H1 (cell line): ENCODE results near the gene ALG1. TPM values are rescaled to one million over a fixed set of nuclear protein-coding genes. Genes with fewer than 3 reads are reported as not detected.

ENCODE experiments used
- CBX5 ChIP-seq: fragments of 300-800, 300-1000 bp; sonication (generic); IDR thresholded peaks from 2 replicates; pipeline ENCODE4 v1.7.1; 2016; ENCODE audit warnings: antibody characterized with exemption, low read length, low read depth
- CHD1 ChIP-seq: IDR thresholded peaks from 2 replicates; pipeline ENCODE4 v1.6.1; 2012; ENCODE audit warnings: low read depth, low read length, improper control_type of control experiment
- GABPA ChIP-seq: IDR thresholded peaks from 2 replicates; pipeline ENCODE4 v1.6.1; 2011; ENCODE audit warnings: mild to moderate bottlenecking, low read length, moderate library complexity, borderline replicate concordance; ENCODE audit not compliant: insufficient read depth
- GTF2F1 ChIP-seq: IDR thresholded peaks from 2 replicates; pipeline ENCODE4 v1.6.1; 2012; ENCODE audit warnings: low read depth, low read length, improper control_type of control experiment, borderline replicate concordance
- HDAC2 ChIP-seq, 2 experiments: fragments of 300-600 bp in 1 of 2; sonication (generic) in 1 of 2; IDR thresholded peaks; 2 replicates each; pipeline ENCODE4 v1.6.1; 2011 to 2012; ENCODE audit warnings: low read depth in 2 of 2, low read length in 2 of 2, mild to moderate bottlenecking in 2 of 2, moderate library complexity in 2 of 2, borderline replicate concordance in 1 of 2, inconsistent platforms in 1 of 2
- KDM5A ChIP-seq: fragments of 200-600 bp; IDR thresholded peaks from 2 replicates; pipeline ENCODE4 v1.7.1; 2012; ENCODE audit warnings: mild to moderate bottlenecking, low read length, inconsistent platforms, mixed read lengths
- SRF ChIP-seq: IDR thresholded peaks from 2 replicates; pipeline ENCODE4 v1.6.1; 2011; ENCODE audit warnings: mild to moderate bottlenecking, low read depth, low read length, moderate library complexity
- TCF12 ChIP-seq: IDR thresholded peaks from 2 replicates; pipeline ENCODE4 v1.6.1; 2011; ENCODE audit warnings: low read depth, mild to moderate bottlenecking, low read length
- polyA plus RNA-seq, 7 experiments: library from polyadenylated mRNA; depleted of rRNA in 3 of 7; stranded (reverse) in 5 of 7; unstranded in 2 of 7; fragments of >200 nt in 5 of 7; fragments of 200-250 nt in 2 of 7; gene quantifications; 1 replicate in 5 of 7; 2 replicates in 1 of 7; 4 replicates in 1 of 7; pipeline versions ENCODE4 v1.2.1 to v1.2.3, GENCODE V29; 2011 to 2013; ENCODE audit warnings: missing spikeins in 2 of 7, mixed read lengths in 2 of 7
- total RNA-seq: library from RNA; stranded (reverse); fragmentation: NEBNext Ultra II Directional; extraction: Animal tissue kit (Norgen Biotek cat#: 25700); gene quantifications from 2 replicates; pipeline ENCODE4 v1.2.1, GENCODE V29; 2021
- TF ChIP-seq, protein P1 (sequence below): fragments of 300-600 bp; sonication (generic); IDR thresholded peaks from 2 replicates; pipeline ENCODE4 v1.7.1; 2012; ENCODE audit warnings: low read length, moderate library complexity, mild to moderate bottlenecking, inconsistent platforms; ENCODE audit not compliant: insufficient replicate concordance

The ALG1 gene
- total and polyA plus RNA-seq, 2 of the 8 experiments (the other 6 are each of a cell fraction or from before 2014, with no cell fraction given): 34.8 to 46.5 TPM

DNA sequence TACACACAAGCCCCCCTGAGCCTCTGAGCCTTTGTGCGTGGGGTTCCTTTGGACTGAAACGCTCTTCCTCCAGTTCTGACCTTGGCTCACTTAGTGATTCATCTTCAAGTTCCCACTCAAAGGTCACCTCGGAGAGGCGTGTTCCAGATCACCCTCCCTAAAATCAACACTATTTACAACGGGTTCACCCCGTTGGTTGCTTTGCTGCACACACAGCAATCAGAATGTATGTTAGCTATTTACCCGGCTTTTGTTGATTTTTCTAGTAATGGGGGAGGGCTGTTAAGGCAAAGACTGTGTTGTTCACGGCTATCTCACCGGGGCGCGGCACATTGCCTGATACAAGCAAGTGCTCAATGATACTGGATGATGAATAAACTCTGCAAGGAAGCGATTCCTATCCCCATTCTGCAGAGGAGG is 38.9 kb upstream of the ALG1 start (continued):
- TF ChIP-seq, protein P1, sequence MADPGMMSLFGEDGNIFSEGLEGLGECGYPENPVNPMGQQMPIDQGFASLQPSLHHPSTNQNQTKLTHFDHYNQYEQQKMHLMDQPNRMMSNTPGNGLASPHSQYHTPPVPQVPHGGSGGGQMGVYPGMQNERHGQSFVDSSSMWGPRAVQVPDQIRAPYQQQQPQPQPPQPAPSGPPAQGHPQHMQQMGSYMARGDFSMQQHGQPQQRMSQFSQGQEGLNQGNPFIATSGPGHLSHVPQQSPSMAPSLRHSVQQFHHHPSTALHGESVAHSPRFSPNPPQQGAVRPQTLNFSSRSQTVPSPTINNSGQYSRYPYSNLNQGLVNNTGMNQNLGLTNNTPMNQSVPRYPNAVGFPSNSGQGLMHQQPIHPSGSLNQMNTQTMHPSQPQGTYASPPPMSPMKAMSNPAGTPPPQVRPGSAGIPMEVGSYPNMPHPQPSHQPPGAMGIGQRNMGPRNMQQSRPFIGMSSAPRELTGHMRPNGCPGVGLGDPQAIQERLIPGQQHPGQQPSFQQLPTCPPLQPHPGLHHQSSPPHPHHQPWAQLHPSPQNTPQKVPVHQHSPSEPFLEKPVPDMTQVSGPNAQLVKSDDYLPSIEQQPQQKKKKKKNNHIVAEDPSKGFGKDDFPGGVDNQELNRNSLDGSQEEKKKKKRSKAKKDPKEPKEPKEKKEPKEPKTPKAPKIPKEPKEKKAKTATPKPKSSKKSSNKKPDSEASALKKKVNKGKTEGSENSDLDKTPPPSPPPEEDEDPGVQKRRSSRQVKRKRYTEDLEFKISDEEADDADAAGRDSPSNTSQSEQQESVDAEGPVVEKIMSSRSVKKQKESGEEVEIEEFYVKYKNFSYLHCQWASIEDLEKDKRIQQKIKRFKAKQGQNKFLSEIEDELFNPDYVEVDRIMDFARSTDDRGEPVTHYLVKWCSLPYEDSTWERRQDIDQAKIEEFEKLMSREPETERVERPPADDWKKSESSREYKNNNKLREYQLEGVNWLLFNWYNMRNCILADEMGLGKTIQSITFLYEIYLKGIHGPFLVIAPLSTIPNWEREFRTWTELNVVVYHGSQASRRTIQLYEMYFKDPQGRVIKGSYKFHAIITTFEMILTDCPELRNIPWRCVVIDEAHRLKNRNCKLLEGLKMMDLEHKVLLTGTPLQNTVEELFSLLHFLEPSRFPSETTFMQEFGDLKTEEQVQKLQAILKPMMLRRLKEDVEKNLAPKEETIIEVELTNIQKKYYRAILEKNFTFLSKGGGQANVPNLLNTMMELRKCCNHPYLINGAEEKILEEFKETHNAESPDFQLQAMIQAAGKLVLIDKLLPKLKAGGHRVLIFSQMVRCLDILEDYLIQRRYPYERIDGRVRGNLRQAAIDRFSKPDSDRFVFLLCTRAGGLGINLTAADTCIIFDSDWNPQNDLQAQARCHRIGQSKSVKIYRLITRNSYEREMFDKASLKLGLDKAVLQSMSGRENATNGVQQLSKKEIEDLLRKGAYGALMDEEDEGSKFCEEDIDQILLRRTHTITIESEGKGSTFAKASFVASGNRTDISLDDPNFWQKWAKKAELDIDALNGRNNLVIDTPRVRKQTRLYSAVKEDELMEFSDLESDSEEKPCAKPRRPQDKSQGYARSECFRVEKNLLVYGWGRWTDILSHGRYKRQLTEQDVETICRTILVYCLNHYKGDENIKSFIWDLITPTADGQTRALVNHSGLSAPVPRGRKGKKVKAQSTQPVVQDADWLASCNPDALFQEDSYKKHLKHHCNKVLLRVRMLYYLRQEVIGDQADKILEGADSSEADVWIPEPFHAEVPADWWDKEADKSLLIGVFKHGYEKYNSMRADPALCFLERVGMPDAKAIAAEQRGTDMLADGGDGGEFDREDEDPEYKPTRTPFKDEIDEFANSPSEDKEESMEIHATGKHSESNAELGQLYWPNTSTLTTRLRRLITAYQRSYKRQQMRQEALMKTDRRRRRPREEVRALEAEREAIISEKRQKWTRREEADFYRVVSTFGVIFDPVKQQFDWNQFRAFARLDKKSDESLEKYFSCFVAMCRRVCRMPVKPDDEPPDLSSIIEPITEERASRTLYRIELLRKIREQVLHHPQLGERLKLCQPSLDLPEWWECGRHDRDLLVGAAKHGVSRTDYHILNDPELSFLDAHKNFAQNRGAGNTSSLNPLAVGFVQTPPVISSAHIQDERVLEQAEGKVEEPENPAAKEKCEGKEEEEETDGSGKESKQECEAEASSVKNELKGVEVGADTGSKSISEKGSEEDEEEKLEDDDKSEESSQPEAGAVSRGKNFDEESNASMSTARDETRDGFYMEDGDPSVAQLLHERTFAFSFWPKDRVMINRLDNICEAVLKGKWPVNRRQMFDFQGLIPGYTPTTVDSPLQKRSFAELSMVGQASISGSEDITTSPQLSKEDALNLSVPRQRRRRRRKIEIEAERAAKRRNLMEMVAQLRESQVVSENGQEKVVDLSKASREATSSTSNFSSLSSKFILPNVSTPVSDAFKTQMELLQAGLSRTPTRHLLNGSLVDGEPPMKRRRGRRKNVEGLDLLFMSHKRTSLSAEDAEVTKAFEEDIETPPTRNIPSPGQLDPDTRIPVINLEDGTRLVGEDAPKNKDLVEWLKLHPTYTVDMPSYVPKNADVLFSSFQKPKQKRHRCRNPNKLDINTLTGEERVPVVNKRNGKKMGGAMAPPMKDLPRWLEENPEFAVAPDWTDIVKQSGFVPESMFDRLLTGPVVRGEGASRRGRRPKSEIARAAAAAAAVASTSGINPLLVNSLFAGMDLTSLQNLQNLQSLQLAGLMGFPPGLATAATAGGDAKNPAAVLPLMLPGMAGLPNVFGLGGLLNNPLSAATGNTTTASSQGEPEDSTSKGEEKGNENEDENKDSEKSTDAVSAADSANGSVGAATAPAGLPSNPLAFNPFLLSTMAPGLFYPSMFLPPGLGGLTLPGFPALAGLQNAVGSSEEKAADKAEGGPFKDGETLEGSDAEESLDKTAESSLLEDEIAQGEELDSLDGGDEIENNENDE: no peak
- TF ChIP-seq SRF: no peak
- TF ChIP-seq GABPA: no peak
- TF ChIP-seq HDAC2 (IDR thresholded peaks at IDR 0.05; ENCODE audit: borderline replicate concordance in 1 of 2, low read depth in 2 of 2, low read length in 2 of 2): no peak
- TF ChIP-seq TCF12: no peak
- no peak for TF ChIP-seq CBX5
- TF ChIP-seq GTF2F1: no peak
- TF ChIP-seq CHD1: no peak
- no peak for TF ChIP-seq KDM5A
